Gastrocnemius medialis (tissue), 4 donors: ENCODE results near the gene RBPJ.

Experiments used
- POLR2A ChIP-seq, 2 donors: fragments of 450-650 bp; IDR thresholded peaks; one replicate each; pipeline ENCODE4 v1.6.1; 2017; ENCODE audit warnings: antibody characterized with exemption in 2 of 2, mild to moderate bottlenecking in 2 of 2, moderate library complexity in 2 of 2
- TF ChIP-seq, protein P1 (sequence below), 5 experiments: fragments of 450-650 bp in 3 of 5; fragments of 200-600 bp in 2 of 5; sonication (generic) in 2 of 5; IDR thresholded peaks in 4 of 5; conservative IDR thresholded peaks in 1 of 5; 1 replicate in 4 of 5; 2 replicates in 1 of 5; pipeline ENCODE4 v1.5.1; 2016 to 2019; ENCODE audit warnings: antibody characterized with exemption in 5 of 5, mild to moderate bottlenecking in 3 of 5, moderate library complexity in 3 of 5

GRCh38 chr4:26452565-26453531, 132.0 kb downstream of the RBPJ start:
- TF ChIP-seq, protein P1, sequence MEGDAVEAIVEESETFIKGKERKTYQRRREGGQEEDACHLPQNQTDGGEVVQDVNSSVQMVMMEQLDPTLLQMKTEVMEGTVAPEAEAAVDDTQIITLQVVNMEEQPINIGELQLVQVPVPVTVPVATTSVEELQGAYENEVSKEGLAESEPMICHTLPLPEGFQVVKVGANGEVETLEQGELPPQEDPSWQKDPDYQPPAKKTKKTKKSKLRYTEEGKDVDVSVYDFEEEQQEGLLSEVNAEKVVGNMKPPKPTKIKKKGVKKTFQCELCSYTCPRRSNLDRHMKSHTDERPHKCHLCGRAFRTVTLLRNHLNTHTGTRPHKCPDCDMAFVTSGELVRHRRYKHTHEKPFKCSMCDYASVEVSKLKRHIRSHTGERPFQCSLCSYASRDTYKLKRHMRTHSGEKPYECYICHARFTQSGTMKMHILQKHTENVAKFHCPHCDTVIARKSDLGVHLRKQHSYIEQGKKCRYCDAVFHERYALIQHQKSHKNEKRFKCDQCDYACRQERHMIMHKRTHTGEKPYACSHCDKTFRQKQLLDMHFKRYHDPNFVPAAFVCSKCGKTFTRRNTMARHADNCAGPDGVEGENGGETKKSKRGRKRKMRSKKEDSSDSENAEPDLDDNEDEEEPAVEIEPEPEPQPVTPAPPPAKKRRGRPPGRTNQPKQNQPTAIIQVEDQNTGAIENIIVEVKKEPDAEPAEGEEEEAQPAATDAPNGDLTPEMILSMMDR (IDR thresholded peaks at IDR 0.05 in 4 of 5, conservative IDR thresholded peaks at IDR 0.05 in 1 of 5) = no peak
- TF ChIP-seq POLR2A (IDR thresholded peaks at IDR 0.05) = no peak
